Measurements from ENCODE around the gene FAIM2.
"Not testable (repeated sequence)": the region's sequence is repeated elsewhere in the genome, so short reads cannot be mapped to it uniquely, and the experiment has no call there.

FAIM2 gene

DNA sequence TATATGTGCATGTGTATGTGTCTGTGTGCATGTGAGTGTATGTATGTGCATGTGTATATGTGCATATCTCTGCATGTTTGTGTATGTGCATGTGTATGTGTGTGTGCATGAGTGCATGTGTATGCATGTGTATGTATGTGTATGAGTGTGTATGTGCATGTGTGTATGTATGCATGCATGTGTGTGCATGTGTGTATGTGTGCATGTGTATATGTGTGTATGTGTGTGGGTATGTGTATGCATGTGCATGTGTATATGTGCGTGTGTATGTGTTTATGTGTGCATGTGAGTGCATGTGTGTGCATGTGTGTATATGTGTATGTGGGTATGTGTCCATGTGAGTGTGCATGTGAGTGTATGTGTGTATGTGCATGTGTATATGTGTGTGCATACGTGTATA, 24.6 kb downstream of the FAIM2 start:
- DNase-seq (ENCODE audit: low read depth in 3 of 3) = not testable (repeated sequence)

DNA sequence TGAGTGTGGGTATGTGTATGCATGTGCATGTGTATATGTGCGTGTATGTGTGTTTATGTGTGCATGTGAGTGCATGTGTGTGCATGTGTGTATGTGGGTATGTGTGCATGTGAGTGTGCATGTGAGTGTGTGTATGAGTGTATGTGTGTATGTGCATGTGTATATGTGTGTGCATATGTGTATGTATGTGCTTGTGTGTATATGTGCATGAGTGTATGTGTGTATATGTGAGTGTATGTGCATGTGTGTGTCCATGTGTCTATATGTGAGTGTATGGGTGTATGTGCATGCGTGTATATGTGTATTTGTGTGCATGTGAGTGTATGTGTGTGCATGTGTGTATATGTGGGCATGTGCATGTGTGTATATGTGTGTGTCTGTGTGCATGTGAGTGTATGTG, 25.7 kb downstream of the FAIM2 start:
- DNase-seq (ENCODE audit: low read depth in 3 of 3) = no peak

DNA sequence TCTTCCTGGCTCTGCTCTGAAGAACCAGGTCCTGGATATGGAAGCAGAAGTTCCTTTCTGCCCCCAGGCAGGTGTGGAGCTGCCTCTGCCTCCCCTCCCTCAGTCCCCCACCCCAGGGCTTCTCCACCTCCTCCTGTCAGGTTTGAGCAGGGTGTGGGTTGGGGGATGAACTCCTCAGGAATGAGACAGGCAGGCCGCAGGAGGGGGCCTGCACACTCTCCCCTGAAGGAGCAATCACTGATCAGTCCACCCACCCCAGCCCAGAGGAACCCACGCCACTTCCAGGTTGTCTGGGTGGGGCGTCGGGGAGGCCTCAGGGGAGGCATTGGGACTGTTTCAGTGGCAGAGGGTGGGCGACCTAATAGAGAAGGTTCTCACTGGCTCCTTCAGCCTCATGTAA, 26.6 kb downstream of the FAIM2 start:
- DNase-seq (ENCODE audit: low read depth in 3 of 3) = no peak

DNA sequence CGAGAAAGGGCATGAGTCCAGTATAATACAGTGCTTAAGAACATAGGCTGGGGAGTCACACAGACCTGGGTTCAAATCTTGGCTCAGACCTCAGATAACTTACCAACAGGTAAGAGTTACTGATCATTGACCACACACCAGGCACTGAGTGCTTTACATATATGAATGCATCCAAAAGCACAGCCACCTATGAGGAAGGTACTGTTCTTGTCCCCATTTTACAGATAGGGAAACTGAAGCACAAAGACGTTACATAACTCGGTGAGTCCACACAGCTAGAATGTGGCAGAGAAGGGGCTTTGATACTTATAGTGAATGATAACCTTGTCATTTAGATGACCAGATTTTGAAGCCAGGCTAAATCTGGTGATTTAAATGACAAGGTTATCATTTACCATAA, 27.6 kb downstream of the FAIM2 start:
- no peak for DNase-seq (ENCODE audit: low read depth in 3 of 3)

DNA sequence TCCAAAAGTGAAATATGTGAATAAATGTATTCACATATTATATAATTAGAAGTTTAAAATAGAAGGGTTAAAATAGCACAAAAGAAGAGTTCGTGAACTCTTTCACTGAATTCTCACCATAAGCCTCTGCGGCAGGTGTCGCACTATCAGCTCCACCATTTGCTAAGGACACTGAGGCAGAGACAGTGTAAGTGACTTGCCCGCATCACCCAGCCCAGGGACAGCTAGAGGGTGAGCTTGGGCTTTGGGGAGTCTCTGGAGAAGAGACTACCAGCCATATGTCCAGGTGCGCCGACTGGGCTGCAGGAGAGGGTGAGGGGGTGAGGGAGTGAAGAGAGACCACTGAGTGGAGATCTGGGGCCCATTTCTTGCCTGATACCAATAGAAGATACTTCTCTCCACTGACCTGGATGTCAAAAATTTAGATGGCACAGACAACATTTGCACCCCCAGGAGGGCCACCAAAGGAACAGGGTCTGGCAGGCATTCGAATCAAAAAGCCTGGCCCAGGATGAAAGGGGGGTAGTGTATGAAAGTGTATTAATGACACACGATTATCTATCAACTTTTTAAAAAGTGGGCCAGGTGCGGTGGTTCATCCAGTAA, 28.5 kb downstream of the FAIM2 start:
- DNase-seq (ENCODE audit: low read depth in 3 of 3) = no peak

DNA sequence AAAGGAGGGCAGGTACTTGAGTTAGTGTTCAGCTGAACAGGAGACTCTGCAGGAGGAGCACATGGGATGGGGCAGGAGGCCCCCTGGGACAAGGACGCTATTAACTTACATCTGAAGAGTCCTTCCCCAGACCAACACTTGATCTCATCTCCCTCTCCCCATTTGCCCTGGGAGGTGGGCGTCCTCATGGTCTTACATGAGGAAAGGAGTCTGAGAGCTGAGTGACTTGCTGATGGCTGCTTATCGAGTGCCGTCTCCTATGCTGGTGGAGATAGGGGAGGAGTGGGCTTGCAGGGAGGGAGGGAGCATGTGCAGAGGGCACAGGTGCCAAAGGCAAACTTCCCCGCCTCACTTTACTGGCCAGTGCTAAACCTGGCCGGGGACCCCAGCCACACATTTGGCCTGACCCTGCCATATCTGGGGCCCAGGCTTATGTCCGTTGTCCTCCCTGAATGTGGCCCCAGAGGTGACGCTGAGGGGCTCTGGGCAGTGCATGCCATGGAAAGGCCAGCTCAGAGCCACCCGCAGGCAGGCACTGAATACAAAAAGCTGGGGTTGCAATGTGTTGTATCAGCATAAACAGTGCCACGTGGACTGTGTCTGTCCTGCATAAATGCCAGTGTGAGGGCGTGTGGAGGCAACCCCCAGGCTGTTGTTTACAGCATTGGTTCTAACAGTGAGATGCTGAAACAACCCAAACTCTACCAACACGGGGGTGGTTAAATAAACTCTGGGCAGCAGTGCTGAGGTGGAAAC, 29.4 kb downstream of the FAIM2 start:
- no peak for DNase-seq (ENCODE audit: low read depth in 3 of 3)

DNA sequence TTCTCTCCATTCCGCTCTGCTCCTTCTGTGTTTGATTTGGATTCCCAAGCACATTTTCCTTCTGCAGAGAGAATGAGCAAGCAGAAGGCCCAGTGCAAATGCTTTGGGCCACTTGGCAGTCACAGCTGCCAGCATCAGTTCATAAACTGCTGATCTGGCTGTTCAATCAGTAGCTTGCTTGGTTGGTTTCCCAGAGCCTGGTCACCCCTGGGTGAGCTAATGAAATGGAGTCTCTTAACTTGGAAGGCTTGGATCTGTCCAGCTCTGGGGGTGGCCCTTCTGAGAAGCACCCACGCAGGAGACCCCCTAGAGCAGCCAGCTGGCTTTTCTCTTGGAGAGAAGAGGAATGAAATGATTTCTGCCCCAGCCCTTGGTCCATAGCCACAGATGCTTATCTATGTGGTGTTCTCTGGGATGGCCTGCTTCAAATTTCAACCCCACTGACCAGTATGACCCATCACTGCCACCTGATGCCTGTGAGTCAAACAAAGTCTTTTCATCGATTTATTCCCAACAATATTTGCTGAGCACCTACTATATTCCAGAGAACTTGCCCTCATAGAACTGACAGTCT, 30.3 kb downstream of the FAIM2 start:
- no peak for DNase-seq (ENCODE audit: low read depth in 3 of 3)

DNA sequence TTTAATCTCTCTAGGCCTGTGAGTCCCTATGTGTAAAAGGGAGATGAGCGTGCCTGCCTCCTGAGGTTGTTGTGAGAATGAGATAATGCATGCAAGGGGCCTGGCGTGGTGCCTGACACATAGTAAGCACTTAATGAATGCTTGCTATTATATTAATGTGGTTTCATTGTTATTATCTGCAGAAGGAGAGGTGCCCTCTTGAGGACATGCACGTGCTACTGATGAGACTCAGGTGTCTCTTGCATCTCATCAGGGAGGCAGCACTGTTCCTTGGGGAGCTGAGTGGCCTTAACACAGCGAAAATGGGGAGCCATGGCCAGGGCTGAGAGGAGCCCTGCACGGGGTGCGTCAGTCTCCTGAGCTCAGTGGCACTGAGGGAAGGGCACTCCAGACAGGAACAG, 30.9 kb downstream of the FAIM2 start:
- DNase-seq (ENCODE audit: low read depth in 3 of 3) = no peak

DNA sequence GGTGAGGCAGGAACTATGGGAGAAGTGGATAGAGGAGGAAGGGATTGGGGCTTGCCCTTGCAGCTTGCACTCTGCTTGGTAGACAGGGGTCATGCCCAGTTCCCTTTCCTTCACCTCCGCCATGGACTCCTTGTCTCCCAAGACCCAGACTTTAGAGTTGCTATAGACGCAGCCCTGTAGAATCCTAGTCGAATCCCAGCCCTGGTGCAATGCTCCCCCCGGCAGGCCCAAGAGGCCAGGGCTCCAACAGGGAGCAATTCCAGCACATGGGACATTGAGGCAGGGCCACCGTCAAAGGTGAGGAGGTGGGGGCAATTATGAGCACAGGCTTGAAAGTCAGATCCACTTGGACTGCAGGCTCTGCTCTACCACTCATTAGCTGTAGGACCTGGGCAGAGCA, 31.3 kb downstream of the FAIM2 start:
- DNase-seq (ENCODE audit: low read depth in 3 of 3) = no peak

DNA sequence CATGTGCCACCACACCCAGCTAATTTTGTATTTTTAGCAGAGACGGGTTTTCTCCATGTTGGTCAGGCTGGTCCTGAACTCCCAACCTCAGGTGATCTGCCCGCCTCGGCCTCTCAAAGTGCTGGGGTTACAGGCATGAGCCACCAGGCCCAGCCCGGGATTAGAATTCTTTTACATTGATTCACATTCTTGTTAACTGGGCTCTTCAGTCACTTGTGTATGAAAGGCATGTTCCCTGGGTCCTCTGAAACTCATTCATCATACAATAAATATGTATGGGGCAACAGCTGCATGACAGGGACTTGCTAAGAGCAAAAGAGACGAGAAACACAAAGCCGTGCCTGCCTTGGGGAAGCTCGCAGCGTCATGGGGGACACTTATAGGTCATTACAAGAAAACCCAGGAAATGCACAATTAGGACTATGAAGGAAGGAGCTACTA, 31.9 kb downstream of the FAIM2 start:
- not testable (repeated sequence) for DNase-seq (ENCODE audit: low read depth in 3 of 3)

DNA sequence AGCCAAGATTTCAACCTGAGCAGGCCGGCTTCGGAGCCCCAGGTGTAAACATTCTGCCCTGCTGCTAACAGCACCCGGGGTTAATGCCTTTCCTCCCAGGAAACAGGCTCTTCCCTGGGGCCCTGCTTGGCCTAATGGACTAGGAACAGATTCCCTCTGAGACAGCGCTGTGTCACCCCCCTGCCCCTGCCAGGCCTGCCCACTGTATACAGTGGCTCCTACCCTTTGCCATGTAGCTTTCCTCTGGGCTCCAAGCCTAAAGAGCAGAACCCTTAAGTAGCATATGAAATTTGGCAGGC, 32.5 kb downstream of the FAIM2 start:
- DNase-seq (ENCODE audit: low read depth in 3 of 3) = no peak

DNA sequence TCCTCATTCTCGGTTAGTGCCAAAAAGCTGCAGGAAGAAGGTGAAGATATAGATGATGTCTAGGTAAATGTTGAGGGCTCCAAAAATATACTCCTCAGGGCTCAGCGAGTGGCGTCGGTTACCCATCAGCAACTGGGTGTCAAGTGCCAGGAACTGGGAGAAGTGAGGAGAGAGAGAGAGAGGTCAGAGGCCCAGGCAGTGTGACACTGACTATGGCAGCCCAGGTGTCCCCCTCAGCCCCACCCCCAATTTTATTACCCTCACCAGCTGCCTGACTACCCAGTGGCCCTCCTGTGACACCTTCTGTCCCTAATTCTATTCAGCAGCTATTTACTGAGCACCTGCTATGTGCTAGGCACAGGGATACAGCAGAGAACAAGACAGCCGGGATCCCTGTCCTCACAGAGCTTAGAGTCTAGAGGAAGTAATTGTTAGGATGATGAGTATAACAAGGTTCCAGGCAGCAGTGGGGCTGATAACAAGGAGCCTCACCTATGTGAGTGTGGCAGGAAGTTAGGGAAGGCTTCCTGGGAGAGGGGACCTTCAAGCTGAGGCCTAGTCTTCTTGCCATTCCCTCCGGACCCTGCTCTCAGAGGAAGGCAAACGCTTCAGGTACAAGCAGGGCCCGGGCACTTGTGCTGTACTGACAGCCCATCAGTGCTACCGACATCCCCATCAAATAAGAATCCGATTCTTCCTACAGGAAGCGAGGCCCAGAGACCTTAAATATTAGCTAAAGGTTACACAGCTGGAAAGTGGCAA, 33.0 kb downstream of the FAIM2 start:
- DNase-seq (ENCODE audit: low read depth in 3 of 3) = no peak

DNA sequence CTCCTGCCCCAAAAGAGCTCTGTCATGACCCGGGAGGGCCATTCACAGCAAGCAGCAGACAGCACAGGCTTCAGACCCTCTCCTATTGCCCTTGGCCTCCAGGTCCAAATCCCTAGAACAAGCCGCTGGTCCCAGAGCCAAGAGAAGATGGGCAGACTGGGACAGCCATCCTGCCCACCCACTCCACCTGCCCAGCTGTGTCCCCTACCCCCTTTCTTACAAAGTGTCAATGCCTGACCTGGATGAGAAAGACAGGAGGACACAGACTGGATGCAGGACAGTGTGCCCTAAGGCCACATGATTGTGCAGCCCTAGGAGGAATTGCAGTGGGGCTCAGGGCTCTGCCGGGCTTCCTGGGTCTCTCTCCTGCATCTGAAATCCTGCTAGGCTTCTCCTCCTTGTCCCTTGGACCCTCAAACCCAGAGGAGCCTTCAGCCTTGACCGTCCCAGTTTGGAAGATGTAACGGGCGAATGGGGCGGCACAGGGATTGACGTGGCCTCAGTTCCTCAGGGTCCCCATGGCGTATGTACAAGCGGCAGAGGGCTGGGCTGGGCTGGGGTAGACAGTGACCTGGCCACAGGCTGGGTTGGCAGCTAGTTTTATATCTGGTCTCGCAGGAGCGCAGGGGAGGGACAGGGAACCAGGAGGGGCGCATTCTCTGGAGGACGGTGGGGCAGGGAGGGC, 33.7 kb downstream of the FAIM2 start:
- DNase-seq (ENCODE audit: low read depth in 3 of 3) = no peak

DNA sequence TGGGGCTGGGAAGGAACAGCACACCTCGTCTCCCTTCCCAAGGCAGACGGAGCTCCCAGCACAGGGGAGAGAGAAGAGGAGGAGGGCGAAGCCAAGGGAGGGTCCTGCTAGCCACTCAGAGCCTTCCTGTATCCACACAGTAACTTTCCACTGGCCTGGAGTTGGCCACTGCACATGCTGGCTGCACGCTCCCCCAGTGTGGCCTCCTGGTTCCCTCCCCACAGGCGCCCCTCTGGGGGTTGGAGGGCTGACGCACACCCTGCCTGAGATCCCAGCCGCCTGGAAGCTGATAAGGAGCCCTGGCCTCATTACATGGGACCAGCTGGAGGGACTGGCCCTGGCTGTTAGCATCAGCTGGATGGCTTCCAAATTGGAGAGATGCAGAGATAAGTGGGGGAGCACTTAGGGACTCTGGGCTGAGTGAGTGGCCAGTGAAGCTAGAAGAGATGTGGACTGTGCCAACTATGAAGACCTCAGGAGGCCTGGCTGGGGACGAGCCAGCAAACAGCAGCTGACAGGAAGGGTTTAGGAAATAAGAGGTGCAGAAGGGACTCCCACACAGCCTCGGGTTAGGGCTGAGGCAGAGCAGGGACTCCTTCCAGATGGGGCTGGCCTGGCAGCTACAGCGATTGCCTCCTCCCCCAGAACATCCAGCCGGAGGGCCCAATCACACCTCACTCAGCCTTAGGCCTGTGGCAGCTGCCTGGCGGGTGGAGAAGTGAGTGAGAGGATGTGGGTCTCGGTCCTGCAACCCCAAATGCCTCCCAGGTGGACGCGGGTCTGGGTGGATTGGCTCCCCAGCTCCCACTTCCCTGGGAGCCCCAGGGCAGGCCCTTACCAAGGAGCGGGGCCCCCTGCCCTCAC, 34.5 kb downstream of the FAIM2 start:
- DNase-seq (ENCODE audit: low read depth in 3 of 3) = no peak

DNA sequence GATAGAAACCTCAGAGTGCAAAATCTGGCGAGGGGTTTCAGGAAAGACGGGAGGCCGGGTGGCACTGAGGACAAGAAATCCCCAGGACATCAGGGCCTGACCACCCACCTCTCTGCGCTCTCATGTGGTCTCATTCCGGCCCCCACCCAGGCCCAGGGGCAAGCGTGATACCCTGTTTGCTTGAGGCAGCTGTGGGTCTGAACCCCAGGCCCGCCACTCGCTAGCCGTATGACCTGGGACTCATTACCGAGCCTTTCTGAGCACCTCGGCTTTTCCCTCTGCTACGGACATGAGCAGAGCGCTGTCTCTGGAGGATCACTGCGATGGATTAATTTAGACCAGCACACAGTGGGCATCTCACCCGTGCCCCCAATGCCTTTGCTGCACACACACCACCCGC, 35.3 kb downstream of the FAIM2 start:
- no peak for DNase-seq (ENCODE audit: low read depth in 3 of 3)

DNA sequence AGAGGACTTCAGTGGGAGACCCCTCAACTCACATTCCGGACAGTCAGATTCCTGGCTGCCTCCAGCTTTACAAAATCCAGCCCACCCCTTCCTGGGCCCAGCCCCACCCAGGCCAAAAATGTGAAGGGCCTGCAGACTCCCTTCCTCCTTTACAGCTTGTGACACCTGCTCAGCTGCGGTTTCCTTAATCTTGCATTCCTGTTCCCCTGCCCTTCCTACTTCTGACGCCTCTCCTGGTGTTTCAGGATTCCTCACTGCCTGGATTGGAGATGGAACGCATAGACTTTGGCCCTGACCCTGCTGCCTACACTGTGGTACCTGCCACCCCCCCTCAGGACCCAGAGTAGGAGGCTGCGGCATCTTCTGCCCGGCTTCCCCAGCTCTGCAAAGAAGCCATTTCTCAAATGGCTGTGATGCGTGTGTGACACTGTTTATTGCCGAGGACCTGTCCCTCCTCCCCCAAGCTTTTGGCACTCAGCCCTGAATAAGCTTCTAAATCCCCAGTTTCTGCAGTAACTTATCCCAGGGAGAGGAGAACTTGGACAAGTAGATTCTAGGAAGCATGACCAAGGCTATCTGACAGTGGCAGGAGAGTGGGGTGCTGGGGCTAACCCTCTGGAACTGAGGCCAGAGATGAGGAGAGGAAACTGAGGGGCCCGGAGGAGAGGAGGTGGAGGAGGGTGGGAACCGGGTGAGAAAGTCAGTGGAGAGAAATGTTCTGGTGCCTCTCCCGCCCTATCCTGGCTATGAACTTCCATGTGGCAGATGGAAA, 35.9 kb downstream of the FAIM2 start:
- no peak for DNase-seq (ENCODE audit: low read depth in 3 of 3)

DNA sequence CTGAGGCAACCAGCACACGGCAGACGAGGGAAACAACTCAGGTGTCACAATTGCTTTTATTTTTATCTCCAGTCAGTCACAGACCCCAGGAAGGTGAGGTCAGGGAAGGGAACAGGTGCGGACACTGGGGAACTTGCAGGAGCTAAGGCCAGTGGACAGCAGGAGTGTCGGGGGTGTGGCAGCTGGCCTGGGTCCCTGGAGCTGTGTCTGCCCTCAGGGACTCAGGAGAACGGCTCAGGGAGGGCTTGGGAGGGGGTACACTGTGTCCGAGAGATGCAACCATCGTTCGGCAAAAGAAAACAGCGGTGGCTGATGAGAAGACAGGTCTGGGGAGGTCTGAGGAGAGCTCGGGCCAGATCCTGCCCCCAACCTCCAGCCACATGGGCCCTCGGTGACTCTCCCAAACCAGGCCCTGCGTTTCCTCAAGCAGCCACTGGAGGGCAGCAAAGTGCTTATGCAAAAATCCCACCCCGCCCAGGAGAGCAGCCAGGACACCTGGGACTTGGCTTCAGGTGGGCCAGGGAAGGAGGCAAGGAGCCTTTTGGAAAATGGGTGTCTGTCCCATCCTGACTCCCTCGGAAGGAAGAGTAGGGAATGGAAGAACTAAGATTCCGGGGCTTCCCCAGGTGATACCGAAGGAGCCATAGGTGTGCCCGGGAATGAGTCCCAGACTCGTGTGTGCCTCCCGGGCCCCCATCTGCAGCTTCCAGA, 36.7 kb downstream of the FAIM2 start:
- DNase-seq (ENCODE audit: low read depth in 3 of 3) = peak; percentile 55 to 56 (median 56)

DNA sequence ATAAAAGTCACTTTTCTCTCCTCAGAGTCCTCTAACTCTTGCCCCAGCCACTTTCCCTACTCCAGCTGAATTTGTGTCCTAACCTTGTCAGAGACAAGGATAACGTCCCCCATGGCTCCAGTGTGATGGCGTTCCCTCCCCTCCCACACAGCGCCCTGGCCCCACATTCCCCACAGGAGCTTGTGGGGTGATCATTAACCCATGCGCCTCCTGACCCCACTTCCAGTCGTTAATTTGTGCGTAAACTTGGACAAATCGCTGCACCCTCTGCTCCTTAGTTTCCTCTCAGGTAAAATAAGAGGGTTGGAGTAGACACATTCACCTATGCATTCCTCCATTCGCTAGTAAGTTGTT, 37.9 kb downstream of the FAIM2 start:
- DNase-seq (ENCODE audit: low read depth in 3 of 3) = no peak

DNA sequence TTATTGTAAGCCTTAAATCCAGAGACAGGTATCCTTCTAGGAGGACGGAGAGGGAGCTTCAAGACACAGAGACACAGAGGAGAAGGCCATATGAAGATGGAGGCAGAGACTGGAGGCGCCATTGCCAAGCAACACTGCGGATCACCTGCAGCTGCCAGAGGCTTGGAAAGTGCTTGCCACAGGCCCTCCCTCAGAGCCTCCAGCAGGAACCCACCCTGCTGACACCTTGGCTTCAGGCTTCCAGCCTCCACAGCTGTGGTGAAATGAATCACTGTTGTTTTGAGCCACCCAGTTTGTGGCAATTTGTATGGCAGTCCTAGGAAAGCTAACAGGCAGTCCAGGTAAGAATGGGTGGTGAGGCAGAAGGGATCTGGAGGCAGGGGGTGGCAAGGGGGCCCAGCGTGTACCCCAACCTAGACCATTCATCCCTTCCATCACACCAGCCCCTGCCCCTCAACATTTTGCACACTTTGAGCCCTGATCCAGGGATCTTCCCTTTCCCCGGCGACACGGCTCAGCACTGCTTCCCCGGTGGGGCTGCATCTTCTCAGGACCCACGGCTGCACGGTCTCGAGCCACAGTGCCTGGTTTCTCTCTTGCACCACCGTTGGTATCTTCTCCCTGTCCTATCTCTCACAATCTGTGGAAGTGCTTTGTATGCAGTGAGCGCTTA, 38.5 kb downstream of the FAIM2 start:
- DNase-seq (ENCODE audit: low read depth in 3 of 3) = no peak

DNA sequence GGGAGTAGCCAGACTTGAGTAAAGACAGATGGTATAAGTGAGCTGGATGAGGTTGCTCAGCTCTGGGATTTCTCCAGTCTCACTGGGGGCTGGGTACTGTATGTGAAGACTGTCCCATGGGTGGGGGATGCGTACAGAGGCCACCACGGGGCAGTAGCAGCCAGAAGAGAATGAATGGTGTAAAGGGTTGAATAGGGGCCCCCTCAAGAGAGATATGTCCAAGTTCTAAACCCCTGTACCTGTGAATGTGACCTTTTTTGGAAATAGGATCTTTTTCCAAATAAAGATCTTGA, 39.0 kb downstream of the FAIM2 start:
- no peak for DNase-seq (ENCODE audit: low read depth in 3 of 3)

All from stimulated activated CD4-positive, alpha-beta T cell treated with anti-CD3 and anti-CD28 coated beads, TNF-alpha, amount 100 ng/mL, for 4 hours (primary cell).